Measurements from ENCODE around the gene CNTN6.

DNA sequence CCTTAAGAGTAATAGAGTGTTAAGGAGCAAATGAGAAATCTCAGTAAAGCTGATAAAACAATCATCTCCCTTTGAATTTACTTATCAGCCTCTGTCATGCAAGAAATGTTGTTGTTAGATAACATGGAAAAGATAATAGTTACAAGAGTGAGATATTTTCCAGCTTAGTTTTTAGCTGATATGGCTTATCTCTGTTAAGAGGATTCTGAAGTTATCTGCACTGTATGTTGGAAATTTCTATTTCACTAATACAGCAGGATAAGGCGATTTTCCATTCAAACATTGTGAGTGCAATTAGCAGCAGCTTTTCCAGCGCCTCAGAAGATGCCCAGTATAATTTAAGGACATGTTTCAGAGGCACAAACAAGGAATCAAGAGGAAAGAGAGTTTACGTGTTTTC lies 262.9 kb downstream of the CNTN6 start:
- TF ChIP-seq POLR2A (IDR thresholded peaks at IDR 0.05): no peak
- TF ChIP-seq, protein P1, sequence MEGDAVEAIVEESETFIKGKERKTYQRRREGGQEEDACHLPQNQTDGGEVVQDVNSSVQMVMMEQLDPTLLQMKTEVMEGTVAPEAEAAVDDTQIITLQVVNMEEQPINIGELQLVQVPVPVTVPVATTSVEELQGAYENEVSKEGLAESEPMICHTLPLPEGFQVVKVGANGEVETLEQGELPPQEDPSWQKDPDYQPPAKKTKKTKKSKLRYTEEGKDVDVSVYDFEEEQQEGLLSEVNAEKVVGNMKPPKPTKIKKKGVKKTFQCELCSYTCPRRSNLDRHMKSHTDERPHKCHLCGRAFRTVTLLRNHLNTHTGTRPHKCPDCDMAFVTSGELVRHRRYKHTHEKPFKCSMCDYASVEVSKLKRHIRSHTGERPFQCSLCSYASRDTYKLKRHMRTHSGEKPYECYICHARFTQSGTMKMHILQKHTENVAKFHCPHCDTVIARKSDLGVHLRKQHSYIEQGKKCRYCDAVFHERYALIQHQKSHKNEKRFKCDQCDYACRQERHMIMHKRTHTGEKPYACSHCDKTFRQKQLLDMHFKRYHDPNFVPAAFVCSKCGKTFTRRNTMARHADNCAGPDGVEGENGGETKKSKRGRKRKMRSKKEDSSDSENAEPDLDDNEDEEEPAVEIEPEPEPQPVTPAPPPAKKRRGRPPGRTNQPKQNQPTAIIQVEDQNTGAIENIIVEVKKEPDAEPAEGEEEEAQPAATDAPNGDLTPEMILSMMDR (IDR thresholded peaks at IDR 0.05): no peak

Data from lower leg skin (tissue), 3 donors.